Fibroblast of mammary gland (primary cell): ENCODE data around the gene CFAP221.

Source experiments
- DNase-seq: peaks from one replicate; pipeline ENCODE4 v3.0.0-alpha.2; 2010; ENCODE audit warnings: low read depth
- H3K4me3 ChIP-seq: 2 replicates; pipeline ENCODE4 v1.5.1; 2011; ENCODE audit warnings: low read depth, mild to moderate bottlenecking, low read length, moderate library complexity; ENCODE audit not compliant: control insufficient read depth
- CTCF ChIP-seq: conservative IDR thresholded peaks from 2 replicates; pipeline ENCODE4 v1.5.1; 2011; ENCODE audit warnings: low read depth, low read length, inconsistent platforms; ENCODE audit not compliant: control insufficient read depth, insufficient read depth

Gene CFAP221

GRCh38 chr2:119645173-119645855 lies 101.1 kb downstream of the CFAP221 start:
- no peak overlapping the region for H3K4me3 ChIP-seq
- no peak for DNase-seq
- no peak for TF ChIP-seq CTCF

GRCh38 chr2:119646149-119646548 lies 101.9 kb downstream of the CFAP221 start:
- no peak for TF ChIP-seq CTCF
- DNase-seq: no peak
- H3K4me3 ChIP-seq: no peak overlapping the region

GRCh38 chr2:119647440-119648169 lies 103.4 kb downstream of the CFAP221 start:
- no peak for TF ChIP-seq CTCF
- peak; percentile 46 for DNase-seq
- no peak overlapping the region for H3K4me3 ChIP-seq

- H3K4me3 ChIP-seq: no peak overlapping the region
- DNase-seq: peak; percentile 44
- no peak for TF ChIP-seq CTCF
Measured at GRCh38 chr2:119649364-119649917, 105.2 kb downstream of the CFAP221 start.

GRCh38 chr2:119650206-119650605 lies 106.0 kb downstream of the CFAP221 start:
- DNase-seq: peak; percentile 23
- TF ChIP-seq CTCF: no peak
- H3K4me3 ChIP-seq: no peak overlapping the region

GRCh38 chr2:119650846-119651370 lies 106.7 kb downstream of the CFAP221 start:
- DNase-seq: no peak
- no peak for TF ChIP-seq CTCF
- no peak overlapping the region for H3K4me3 ChIP-seq
